ENCODE measurements around the gene BRD9. TPM values are rescaled to one million over a fixed set of nuclear protein-coding genes. Genes with fewer than 3 reads are reported as not detected.
A peak's percentile ranks its signal among the peaks of the same experiment; 100 is the strongest.
"Not testable (repeated sequence)": the region's sequence is repeated elsewhere in the genome, so short reads cannot be mapped to it uniquely, and the experiment has no call there.

Gene BRD9
- total RNA-seq, 6 experiments from 2014 or later: 28.0 to 31.5 (median 31.0) TPM

DNA sequence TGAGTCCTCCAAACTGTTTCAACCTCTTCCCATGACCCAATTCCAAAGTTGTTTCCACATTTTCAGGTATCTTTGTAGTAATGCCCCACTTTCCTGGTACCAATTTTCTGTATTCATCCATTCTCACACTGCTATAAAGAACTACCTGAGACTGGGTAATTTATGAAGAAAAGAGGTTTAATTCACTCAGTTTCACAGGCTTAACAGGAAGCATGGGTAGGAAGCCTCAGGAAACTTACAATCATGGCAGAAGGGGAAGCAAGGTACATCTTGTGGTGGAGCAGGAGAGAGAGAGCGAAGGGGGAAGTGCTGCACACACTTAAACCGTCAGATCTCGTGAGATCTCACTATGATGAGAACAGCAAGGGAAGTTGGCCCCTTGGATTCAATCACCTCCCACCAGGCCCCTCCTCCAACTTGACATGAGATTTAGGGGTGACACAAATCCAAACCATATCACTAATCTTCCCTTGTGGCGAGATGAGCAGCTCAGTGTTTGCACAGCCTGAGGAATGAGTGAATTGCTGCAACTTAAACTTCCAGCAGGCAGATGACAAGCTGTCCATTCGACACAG lies 43.0 kb upstream of the BRD9 start:
- Mint-ChIP-seq H3K27ac (no peak overlapping the region), H3K4me1 (ENCODE audit: low read depth) (no peaks in the 10 kb centered on the region), H3K9me3 (no peaks in the 10 kb centered on the region), H3K36me3 (ENCODE audit: low read depth) (no peaks in the 10 kb centered on the region), H3K27me3 (ENCODE audit: insufficient read depth) (peaks cover 32% of the 10 kb centered on the region), H3K4me3 (no peak overlapping the region)
- TF ChIP-seq, protein P1, sequence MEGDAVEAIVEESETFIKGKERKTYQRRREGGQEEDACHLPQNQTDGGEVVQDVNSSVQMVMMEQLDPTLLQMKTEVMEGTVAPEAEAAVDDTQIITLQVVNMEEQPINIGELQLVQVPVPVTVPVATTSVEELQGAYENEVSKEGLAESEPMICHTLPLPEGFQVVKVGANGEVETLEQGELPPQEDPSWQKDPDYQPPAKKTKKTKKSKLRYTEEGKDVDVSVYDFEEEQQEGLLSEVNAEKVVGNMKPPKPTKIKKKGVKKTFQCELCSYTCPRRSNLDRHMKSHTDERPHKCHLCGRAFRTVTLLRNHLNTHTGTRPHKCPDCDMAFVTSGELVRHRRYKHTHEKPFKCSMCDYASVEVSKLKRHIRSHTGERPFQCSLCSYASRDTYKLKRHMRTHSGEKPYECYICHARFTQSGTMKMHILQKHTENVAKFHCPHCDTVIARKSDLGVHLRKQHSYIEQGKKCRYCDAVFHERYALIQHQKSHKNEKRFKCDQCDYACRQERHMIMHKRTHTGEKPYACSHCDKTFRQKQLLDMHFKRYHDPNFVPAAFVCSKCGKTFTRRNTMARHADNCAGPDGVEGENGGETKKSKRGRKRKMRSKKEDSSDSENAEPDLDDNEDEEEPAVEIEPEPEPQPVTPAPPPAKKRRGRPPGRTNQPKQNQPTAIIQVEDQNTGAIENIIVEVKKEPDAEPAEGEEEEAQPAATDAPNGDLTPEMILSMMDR (IDR thresholded peaks at IDR 0.05): no peak
- no peak for DNase-seq

GRCh38 chr5:934381-934967 lies 41.9 kb upstream of the BRD9 start:
- H3K4me3 Mint-ChIP-seq; H3K4me1 Mint-ChIP-seq (ENCODE audit: low read depth); H3K27ac Mint-ChIP-seq; H3K36me3 Mint-ChIP-seq (ENCODE audit: low read depth); H3K9me3 Mint-ChIP-seq: not testable (repeated sequence)
- peak; percentile 20 for DNase-seq
- H3K27me3 Mint-ChIP-seq (ENCODE audit: insufficient read depth): peaks cover 27% of the 10 kb centered on the region
- TF ChIP-seq, protein P1 (IDR thresholded peaks at IDR 0.05): peak; percentile 71

GRCh38 chr5:933951-934350 lies 41.4 kb upstream of the BRD9 start:
- not testable (repeated sequence) for DNase-seq; H3K9me3 Mint-ChIP-seq; H3K4me3 Mint-ChIP-seq; H3K36me3 Mint-ChIP-seq (ENCODE audit: low read depth); H3K4me1 Mint-ChIP-seq (ENCODE audit: low read depth); H3K27ac Mint-ChIP-seq
- H3K27me3 Mint-ChIP-seq (ENCODE audit: insufficient read depth): peaks cover 22% of the 10 kb centered on the region

DNA sequence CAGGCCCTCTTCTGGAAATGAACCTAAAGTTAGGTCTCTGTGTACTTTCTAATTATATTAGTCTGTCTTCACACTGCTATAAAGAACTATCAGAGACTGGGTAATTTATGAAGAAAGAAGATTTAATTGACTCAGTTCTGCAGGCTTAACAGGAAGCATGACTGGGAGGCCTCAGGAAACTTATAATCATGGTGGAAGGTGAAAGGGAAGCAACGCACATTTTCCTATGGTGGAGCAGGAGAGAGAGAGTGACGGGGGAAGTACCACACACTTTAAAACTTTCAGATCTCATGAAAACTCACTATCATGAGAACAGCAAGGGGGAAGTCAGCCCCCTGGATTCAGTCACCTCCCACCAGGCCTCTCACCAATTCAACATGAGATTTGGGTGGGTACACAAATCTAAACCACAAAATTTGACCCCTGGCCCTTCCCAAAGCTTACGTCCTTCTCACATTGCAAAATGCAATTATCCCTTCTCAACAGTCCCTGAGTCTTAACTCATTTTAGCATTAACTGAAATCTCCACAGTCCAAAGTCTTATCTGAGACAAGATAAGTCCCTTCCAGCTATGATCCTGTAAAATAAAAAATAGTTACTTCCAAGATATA lies 40.8 kb upstream of the BRD9 start:
- Mint-ChIP-seq H3K4me3 (no peak overlapping the region), H3K4me1 (ENCODE audit: low read depth) (no peaks in the 10 kb centered on the region), H3K9me3 (no peaks in the 10 kb centered on the region), H3K27ac (no peak overlapping the region), H3K36me3 (ENCODE audit: low read depth) (no peaks in the 10 kb centered on the region), H3K27me3 (ENCODE audit: insufficient read depth) (peaks cover 18% of the 10 kb centered on the region)
- TF ChIP-seq, protein P1 (IDR thresholded peaks at IDR 0.05): no peak
- DNase-seq: no peak

DNA sequence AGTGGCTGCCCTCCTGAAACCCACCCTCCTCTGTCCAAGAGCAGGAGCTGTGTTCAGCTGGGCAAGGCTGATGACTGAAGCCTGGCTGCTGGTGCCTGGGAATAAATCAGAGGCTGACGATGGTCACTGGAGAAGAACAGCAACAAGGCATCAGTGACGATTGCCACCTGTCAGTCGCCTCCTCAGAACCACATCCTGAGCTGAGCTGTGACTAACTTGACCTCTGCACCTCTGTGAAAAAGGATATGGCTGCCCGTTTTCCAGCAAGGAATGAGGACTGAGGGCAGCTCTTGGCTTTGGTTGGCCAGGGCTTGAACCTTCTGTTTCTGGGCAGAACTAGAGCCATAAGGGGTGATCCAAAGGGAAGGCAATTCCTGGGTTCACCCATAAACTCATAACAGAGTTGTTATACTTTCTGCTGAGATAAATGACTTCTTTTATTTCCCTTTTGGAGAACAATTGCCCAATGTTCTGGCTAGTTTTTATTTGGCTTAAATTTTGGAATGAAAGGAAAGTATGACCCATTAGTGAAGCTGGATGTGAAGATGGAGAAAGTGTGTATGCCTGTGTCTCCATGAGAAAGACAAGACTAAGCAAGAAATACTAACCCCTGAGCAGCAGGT lies 40.1 kb upstream of the BRD9 start:
- no peak overlapping the region for H3K4me3 Mint-ChIP-seq
- no peak for DNase-seq
- 0 out of 2 replicates have a peak, but pooled peaks cover 4% of the 10 kb centered on the region for H3K36me3 Mint-ChIP-seq (ENCODE audit: low read depth)
- H3K9me3 Mint-ChIP-seq: no peaks in the 10 kb centered on the region
- H3K4me1 Mint-ChIP-seq (ENCODE audit: low read depth): no peaks in the 10 kb centered on the region
- TF ChIP-seq, protein P1 (IDR thresholded peaks at IDR 0.05): no peak
- H3K27ac Mint-ChIP-seq: no peak overlapping the region
- H3K27me3 Mint-ChIP-seq (ENCODE audit: insufficient read depth): peaks cover 18% of the 10 kb centered on the region

GRCh38 chr5:932151-932627 lies 39.6 kb upstream of the BRD9 start:
- no peaks in the 10 kb centered on the region for H3K9me3 Mint-ChIP-seq

More at GRCh38 chr5:932151-932627, 39.6 kb upstream of the BRD9 start:
- peaks cover 16% of the 10 kb centered on the region for H3K27me3 Mint-ChIP-seq (ENCODE audit: insufficient read depth)
- TF ChIP-seq, protein P1 (IDR thresholded peaks at IDR 0.05): no peak
- no peaks in the 10 kb centered on the region for H3K4me1 Mint-ChIP-seq (ENCODE audit: low read depth)
- no peak overlapping the region for H3K27ac Mint-ChIP-seq
- H3K36me3 Mint-ChIP-seq (ENCODE audit: low read depth): 0 out of 2 replicates have a peak, but pooled peaks cover 4% of the 10 kb centered on the region
- DNase-seq: no peak
- no peak overlapping the region for H3K4me3 Mint-ChIP-seq
